GM19193 (cell line): Measurements from ENCODE around the gene DAB2IP.

Source experiments
- POLR2A ChIP-seq: IDR thresholded peaks from 4 replicates; pipeline ENCODE4 v1.6.1; 2011; ENCODE audit not compliant: insufficient read depth, insufficient read length; ENCODE audit errors: extremely low read depth

Gene DAB2IP

DNA sequence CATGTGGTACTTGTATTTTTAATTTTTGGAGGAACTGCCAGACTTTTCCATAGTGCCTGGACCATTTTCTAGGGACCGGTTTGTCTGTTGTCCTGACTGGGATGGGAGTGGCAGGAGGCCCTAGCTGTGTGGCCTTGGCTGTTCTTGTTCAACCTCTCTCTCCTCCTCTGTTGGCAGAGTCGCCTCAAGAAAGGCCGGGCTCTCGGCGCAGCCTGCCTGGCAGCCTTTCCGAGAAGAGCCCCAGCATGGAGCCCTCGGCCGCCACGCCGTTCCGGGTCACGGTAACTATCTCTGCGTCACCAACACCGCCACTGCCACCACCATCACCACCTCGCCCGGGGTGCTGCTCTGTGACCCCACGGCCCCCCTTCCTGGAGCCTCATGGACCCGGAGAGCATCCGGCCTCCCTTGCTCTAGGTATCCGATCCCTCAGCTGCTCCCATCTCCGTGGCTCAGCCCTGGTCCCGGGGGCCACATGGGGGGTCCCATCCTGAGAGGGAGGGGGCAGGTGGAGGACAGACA is 27.1 kb downstream of the DAB2IP start:
- TF ChIP-seq POLR2A = no peak

DNA sequence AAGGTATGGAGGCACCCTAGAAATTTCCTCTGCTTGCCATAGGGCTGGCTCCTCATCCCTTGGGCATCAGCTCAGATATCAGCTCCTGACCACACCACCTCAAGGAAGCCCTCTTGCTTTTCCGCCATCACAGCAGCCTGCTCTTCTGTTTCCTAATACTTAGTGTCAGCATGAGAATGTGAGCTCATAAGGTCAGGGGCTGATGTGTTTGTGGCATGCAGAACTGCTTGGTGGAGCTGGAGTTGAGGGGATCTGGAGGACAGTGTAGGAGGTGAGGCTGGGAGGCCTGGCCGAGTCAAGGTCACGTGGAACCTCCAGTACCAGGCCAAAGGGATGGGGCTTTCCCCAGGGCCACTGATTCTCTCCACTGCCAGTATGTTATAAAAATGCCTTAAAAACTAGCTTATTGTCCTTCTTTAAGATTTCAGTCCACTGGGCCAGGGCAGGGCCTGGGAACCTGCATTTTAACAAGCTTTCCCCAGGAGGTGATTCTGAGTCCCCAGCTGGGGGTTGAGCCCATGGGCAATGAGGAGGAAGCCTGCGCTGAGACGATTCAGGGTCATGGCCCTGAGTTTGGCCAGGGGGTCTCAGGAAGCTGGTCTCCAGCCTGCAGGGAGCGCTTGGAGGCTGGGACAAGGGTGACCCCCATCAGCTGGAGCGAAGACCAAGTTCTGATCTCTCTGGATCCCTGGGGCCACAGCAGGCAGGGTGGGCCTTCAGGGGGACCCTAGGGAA is 28.6 kb downstream of the DAB2IP start:
- TF ChIP-seq POLR2A = no peak

DNA sequence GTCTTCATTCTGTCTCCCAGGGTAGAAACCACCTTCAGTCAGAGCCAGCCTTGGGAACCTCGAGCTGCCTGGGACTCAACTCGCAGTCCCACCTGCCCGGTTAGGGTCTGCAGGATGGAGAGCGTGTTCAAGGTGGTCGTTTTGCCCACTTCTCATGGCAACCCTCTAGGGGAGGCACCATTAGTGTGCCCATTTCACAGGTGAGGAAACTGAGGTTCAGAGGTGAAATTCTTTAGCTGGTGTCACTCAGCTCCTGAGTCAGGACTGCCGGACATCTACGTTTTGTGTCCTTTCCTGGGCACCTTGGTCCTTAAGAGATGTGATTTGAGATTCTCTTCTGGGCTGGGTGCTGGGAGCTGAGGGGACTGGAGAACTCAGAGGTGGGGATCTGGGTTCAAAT is 30.0 kb downstream of the DAB2IP start:
- TF ChIP-seq POLR2A = no peak

DNA sequence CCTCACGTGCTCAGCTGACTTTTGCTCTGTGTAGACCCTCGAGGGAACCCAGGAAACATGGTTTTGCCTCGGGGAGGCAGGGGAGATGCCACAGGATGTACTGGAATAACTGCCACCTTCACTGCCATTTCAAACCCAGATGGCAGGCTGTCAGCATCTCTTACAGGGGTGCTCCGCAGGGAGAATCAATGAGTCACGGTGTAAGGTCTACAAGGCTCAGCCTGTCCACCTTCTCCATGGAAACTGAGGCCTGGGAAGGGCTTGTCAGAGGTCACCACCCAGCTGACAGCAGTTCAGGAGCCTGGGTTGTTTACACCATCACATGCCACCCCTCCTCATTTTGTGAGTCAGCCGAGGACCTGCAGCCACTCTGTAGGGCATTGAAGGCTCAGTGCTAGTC is 30.8 kb downstream of the DAB2IP start:
- TF ChIP-seq POLR2A = no peak

DNA sequence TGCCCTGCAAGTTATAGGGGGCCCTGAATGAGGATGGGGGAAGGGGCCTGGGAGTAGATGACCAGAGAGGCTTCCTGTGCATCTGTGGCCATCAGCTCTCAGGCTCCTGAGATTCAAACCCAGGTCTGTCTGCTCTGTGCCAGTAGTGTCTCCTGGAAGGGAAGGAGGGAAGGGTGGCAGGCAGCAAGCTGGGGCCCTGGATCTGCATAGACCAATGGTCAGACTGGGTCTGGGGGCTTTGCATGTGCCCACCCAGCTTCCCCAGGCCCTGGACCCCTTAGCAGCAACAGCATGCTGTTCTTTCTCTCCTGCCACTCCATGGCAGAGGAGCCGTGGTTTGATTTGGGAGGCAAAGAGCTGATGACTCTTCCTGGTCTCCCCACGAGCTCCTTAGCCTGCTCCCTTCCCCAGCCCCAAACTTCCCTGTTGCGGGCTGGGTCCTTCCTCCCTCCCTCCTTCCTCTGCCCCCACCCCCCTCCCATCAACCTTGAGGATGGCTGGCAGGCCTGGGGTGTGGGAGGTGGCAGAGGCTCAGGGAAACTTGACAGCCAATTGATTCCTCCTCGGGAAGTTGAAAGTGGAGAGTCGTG is 31.6 kb downstream of the DAB2IP start:
- TF ChIP-seq POLR2A = no peak

DNA sequence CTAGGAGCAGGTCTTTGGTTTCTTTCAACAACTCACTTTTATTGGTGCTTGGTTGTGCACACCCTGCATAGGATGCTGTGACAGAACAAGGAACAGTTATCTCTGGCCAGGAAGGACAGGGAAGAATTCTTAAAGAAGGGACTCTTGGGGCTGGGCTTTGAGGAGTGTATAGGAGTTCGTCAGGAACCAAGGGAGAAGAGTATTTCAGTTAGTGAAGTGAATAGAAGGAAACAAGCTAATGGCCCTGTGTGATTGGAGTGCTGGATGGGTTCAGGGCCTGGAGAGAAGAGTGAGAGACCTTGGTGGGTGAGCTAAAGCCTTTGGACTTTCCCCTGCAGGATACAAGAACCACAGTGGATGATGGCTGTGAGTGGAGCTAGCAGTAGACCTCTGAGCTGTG is 32.2 kb downstream of the DAB2IP start:
- TF ChIP-seq POLR2A = no peak

DNA sequence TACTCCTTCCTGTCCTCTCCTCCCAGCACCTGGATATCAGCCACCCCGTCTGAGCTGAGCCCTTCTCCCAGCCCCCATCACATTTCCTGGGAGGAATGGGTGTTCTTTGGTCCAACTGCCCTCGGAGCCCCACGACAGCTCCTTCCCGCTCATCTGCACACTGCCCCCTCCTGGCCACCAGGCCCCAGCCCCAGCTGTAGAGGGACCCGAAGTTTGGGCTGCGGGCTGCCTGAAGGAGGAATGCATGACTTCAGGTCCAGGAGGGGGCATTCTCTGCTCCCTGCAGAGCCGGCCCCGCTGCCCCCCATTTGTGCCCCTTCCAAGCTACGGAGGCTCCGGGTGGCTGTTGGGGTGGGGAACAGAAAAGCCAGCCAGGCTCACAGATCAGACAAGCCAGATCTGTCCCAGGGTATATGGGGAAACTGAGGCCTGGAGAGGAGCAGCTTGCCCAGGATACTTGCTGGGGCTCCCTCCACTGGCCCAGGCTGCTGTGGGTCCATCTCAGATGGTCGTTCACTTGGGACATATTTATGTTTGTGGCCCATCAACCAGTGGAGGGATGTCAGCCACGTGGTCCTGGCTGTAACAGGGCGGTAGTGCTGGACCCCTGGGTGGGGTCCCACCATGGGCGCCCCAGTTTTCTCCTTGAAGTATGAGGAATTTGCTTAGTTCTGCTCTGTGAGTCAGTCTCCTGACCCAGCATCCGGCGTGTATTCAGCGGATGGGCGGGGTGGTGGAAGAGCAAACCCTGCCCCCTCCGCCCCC is 33.1 kb downstream of the DAB2IP start:
- no peak for TF ChIP-seq POLR2A

DNA sequence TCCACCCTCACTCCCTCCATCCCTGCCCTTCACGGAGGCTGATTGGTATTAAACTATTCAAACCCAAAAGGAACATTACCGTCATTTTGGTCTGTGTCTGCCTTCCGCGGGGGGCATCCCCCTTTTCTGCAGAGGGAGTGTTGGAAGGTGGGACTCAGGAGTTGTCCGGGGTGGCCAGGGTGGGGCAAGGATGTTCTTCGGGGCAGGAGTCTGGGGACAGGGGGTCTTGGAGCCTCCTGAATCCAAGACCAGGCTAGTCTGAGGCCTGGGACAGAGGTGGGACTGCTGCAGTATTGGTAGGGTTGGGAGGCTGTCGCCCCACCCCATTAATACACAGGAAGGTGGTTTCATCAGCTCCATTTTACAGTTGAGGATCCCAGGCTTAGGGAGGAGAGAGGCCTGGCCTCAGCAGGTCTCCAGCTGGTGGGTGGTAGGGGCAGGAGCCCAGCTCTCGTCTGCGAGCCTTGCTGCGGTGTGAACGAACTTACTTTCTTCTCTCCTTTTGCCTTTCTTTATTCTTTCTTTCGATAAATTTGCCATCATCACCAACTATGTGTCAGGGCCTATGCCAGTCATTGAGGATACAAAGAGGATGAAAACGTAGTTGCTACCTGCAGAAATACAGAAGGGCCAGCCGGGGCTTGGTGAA is 33.8 kb downstream of the DAB2IP start:
- no peak for TF ChIP-seq POLR2A

DNA sequence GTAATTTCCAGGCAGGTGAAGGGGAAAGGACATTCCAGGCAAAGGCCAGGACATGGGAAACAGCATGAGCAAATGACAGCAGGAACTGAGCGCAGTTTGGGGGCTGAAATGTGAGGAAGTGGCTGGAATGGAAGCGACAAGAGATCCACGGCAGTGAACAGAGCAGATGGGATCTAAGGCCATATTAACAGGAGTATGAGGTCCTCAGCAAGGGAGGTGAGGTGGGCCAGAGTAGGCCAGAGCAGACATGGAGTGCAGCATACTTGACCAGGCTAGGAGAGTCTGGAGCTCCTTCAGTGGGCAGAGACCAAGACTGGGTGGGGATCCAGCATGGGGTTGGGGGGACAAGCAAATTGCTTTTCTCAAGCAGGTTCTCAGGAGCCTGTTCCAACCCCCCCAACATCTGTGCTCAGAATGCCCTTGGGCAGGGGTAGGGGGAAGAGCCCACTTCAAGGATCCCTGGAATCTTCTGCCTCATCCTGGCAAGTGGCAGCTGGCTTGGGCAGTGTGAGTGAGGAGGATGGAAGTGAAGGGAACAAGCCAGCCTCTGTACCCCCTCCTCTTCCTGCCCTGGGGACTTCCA is 34.5 kb downstream of the DAB2IP start:
- no peak for TF ChIP-seq POLR2A

DNA sequence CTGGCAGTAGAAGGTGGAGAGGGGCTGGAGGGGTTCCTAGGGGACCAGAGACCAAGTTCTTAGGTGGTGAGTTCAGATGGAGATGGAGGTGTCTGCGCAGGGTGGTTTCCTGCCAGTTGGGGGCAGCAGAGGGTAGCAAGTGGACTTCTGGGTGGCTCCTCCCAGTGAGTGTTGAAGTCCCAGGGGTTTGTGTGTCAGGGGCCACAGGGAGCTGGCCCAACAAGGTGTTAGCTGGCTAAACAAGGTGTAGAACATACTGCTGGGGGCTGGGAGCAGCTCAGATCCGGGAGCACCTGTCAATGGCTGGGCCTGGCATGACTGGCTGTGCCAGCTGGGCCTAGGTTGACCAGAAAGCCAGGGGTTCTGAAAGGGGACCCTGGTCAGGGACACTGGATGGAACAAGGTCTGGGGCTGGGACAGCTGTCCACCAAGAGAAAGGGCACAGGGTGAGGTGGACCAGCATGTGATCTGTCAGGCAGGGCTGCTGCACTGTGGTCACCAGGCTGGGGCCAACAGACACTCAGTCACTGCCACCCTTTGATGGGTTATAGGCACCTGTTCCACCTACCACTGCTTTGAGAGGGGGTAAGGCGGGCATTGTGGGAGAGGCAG is 35.6 kb downstream of the DAB2IP start:
- TF ChIP-seq POLR2A = no peak

DNA sequence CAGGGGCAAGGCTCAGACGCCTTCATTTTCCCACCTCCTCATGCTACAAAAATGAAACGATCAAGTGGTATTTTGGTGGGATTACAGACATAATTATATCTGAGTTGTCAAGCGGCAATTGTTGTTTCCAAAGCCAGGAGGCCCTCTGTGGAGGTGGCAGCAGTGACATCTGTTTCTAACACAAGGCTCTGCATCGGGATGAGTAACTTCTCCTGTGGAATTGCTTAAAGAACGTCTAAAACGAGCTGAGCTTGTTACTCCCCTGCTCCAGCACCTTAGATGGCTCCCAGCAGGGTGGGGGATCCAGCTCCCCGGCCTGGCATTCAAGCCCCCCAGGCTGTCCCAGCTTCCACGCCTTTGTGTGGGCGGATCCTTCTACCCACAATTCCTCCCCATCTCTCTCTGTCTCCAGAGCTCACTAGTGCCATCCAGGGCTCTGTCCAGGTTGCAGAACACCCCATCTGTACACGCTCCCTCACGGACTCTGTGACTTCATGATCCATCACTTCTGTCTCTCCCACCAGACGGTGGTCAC is 36.8 kb downstream of the DAB2IP start:
- no peak for TF ChIP-seq POLR2A

DNA sequence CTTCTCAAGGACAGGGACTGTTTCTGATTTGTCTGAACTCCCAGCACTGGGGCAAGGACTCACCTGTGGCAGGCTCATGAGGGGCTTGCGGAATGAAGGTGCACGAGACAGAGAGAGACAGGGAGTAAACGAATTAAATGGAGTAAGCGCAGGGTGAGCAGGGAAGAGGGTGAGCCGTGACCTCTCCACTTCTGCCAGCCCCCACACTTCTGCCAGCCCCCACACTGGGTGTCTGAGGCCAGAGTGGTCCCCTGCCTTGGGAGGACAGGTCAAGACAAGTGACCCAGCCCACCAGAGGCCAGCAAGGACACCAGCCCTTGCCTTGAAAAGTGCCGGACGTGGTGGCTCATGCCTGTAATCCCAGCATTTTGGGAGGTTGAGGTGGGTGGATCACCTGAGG is 37.2 kb downstream of the DAB2IP start:
- TF ChIP-seq POLR2A = no peak

DNA sequence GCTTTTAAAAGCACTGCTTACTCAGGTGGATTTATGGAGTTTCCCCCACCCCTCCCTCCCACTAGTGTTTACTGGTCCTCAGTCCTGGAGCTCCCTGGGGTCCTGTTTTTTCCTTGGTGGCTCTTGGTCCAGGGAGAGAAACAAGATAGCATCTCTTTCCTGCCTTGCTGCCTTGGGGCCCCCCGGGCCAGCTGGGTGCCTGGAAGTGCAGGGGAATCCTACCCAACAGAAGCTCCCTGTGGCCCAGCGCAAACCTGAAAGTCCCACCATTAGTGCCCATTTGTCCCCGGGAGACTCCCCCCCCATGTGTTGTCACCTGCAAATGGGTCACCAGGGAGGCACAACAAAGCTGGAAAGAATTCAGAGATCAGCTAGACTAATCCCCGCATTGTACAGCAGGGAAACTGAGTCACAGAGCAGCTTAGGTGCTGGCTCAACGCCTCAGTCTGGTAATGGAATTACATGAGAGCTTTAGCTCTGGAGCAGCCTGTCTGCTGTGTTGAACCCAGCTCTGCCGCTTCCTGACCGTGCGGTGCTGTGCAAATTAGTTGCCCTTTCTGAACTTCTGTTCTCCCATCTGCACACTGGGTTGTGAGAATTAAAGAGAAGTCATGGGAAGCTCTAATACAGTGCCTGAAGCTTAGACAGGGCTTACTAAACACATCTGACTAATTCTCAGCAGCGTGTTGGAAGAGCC is 38.2 kb downstream of the DAB2IP start:
- TF ChIP-seq POLR2A = no peak

DNA sequence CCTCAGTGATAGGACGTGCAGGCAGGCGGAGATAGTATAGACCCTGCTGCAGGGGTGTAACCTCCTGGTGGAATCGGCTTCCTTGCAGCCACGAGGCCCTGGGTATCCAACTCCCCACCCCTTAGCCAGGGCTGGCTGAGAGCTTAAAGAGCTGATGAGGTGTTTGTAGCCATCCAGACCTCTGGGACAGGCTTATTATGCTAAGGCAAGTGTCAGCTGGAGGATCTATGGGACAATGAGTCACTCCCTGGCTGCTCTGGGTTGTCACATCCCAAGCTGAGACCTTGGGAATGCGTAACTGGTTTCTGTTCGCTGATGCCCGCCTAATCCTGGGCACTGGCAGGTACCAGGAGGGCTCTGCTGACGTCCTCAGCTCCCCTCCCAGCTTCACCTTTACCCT is 38.9 kb downstream of the DAB2IP start:
- no peak for TF ChIP-seq POLR2A
